Measurements from ENCODE around the gene PDGFA. TPM values are rescaled to one million over a fixed set of nuclear protein-coding genes. Genes with fewer than 3 reads are reported as not detected.
A peak's percentile ranks its signal among the peaks of the same experiment; 100 is the strongest.

Gene PDGFA
- total RNA-seq, 4 donors from 2014 or later, result 16.2 to 41.6 (median 22.0) TPM

DNA sequence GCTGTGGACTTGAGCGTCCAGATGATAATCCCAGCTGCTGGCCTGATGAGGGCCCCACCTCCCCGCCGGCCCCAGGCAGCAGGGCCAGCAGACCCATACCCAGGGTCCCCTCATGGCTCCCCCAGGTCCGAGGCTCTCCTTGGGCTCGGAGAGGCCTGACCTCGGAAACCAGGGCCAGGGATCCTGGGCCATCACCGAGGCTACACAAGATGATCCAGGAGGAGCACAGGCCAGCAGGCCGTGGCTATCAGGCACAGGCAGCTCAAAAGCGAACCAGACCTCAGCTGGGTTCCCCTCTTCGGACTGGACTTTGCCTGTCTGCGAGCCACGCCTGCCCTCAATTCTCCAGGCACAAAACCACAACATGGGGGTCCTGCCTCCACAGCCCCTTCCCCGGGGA, 17.4 kb downstream of the PDGFA start:
- 93% methylated on average over 3 of the region's 13 CpGs for WGBS
- Histone ChIP-seq H3K36me3 (peaks cover 34% of the 10 kb centered on the region), H3K4me3 (no peak overlapping the region), H3K27ac (no peak overlapping the region), H3K4me1 (peaks cover 11% of the 10 kb centered on the region), H3K27me3 (no peaks in the 10 kb centered on the region), H3K9me3 (no peaks in the 10 kb centered on the region)
- DNase-seq (ENCODE audit: low spot score in 2 of 2), result peak in 1 of 2 donors; percentile 40
- TF ChIP-seq EP300 (IDR thresholded peaks at IDR 0.05) (no peak), POLR2AphosphoS5 (IDR thresholded peaks at IDR 0.05) (no peak), POLR2A (IDR thresholded peaks at IDR 0.05) (no peak)
- TF ChIP-seq, protein P1, sequence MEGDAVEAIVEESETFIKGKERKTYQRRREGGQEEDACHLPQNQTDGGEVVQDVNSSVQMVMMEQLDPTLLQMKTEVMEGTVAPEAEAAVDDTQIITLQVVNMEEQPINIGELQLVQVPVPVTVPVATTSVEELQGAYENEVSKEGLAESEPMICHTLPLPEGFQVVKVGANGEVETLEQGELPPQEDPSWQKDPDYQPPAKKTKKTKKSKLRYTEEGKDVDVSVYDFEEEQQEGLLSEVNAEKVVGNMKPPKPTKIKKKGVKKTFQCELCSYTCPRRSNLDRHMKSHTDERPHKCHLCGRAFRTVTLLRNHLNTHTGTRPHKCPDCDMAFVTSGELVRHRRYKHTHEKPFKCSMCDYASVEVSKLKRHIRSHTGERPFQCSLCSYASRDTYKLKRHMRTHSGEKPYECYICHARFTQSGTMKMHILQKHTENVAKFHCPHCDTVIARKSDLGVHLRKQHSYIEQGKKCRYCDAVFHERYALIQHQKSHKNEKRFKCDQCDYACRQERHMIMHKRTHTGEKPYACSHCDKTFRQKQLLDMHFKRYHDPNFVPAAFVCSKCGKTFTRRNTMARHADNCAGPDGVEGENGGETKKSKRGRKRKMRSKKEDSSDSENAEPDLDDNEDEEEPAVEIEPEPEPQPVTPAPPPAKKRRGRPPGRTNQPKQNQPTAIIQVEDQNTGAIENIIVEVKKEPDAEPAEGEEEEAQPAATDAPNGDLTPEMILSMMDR (IDR thresholded peaks at IDR 0.05), result no peak

DNA sequence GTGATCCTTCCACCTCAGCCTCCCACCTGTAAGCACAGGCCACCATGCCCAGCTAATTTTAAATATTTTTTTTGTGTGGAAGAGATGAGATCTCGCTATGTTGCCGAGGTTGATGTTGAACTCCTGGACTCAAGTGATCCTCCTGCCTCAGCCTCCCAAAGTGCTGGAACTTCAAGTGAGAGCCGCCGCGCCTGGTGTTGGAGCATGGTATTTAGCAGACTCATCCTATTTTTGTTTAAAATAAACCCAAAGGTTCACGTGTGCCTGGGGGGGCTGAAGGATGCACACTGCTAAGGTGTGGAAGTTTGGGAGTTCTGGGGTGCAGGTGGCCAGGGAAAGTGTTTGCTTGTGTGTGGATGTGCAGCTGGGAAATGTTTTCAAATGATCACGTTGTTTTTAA, 18.1 kb downstream of the PDGFA start:
- peaks cover 33% of the 10 kb centered on the region for H3K36me3 ChIP-seq
- H3K4me1 ChIP-seq, result peaks cover 15% of the 10 kb centered on the region
- DNase-seq (ENCODE audit: low spot score in 2 of 2), result peak in 1 of 2 donors; percentile 28
- TF ChIP-seq, protein P1 (IDR thresholded peaks at IDR 0.05), result no peak
- TF ChIP-seq POLR2A (IDR thresholded peaks at IDR 0.05) (no peak), POLR2AphosphoS5 (IDR thresholded peaks at IDR 0.05) (no peak), EP300 (IDR thresholded peaks at IDR 0.05) (no peak)
- no peak overlapping the region for H3K4me3 ChIP-seq
- no peaks in the 10 kb centered on the region for H3K27me3 ChIP-seq
- 83% methylated on average over 7 of the region's 7 CpGs for WGBS
- no peaks in the 10 kb centered on the region for H3K9me3 ChIP-seq
- H3K27ac ChIP-seq, result no peak overlapping the region

DNA sequence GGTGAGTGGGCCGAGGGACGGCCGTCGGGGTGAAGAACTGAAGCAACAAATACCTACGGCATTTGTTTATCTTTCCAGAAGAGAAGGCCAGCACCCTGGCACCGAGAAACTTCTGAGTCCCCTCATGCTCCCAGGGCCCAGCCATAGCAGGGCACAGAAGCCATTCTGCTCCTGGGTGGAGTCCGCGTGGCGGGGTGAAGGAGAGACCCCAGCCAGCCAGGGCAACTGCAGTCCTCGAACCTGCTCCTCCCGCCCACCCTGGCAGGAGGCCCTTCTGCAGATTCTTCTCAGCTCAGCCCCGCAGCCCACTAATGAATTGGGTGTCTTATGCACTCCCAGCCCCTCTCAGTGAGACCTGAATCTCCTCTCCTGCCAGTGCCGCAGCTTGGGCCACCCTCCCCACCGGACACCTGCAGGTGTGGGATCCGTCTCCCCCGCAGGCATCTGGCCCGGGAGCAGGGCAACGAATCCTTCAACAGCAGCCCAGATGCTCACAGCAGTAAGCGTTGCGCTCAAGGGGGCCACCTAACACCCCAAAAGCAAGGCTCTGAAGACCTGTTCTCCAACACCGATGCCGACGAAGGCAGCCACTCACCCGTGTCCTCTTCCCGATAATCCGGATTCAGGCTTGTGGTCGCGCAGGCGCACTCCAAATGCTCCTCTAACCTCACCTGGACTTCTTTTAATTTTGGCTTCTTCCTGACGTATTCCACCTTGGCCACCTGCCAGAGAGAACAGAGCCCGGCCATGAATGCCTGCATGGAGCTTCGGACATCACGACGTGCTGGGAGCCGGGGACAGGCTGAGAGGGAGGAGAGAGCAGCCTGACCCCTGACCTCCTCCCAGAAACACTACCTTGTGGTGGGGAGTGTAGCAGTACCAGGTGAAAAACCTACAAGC, 18.9 kb downstream of the PDGFA start:
- H3K27me3 ChIP-seq, result no peaks in the 10 kb centered on the region
- no peak overlapping the region for H3K4me3 ChIP-seq
- H3K9me3 ChIP-seq, result no peaks in the 10 kb centered on the region
- no peak overlapping the region for H3K27ac ChIP-seq
- H3K4me1 ChIP-seq, result peaks cover 15% of the 10 kb centered on the region
- peaks cover 33% of the 10 kb centered on the region for H3K36me3 ChIP-seq
- peak in 1 of 2 donors; percentile 47 for DNase-seq (ENCODE audit: low spot score in 2 of 2)
- TF ChIP-seq POLR2AphosphoS5 (IDR thresholded peaks at IDR 0.05) (no peak), POLR2A (IDR thresholded peaks at IDR 0.05) (no peak), EP300 (IDR thresholded peaks at IDR 0.05) (no peak)
- TF ChIP-seq, protein P1 (IDR thresholded peaks at IDR 0.05), result no peak
- WGBS, result 95% methylated on average over 30 of the region's 35 CpGs

DNA sequence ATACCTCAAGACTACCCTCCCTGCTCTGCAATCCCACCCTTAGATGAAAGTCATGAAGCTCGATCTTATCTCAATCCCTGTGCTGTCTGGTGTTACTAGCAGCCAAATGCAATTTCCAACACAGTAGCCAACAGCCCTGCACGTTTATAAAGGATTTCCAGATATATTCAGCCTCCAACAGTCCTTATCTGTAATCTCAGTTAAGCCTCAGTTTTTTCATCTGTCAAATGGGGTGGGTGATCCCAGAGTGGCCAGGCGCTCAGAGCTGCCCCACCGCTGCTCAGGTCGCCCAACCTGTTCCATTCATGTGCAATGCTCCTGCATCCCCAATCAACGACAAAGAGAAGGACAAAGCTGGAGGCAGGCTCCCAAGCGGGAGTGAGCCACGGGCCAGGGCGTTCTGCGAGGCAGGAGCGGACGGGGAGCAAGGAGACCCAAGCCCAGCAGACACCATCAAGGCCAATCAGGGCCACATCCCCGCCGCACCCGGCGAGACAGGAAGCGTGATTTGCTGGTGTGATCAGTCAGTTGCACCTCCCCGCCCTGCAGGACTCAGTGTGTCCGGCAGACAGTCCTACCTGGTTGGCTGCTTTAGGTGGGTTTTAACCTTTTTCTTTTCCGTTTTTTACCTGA, 19.7 kb downstream of the PDGFA start:
- Histone ChIP-seq H3K4me1 (peaks cover 15% of the 10 kb centered on the region), H3K36me3 (peaks cover 33% of the 10 kb centered on the region), H3K4me3 (no peak overlapping the region), H3K9me3 (no peaks in the 10 kb centered on the region), H3K27me3 (no peaks in the 10 kb centered on the region), H3K27ac (no peak overlapping the region)
- TF ChIP-seq, protein P1 (IDR thresholded peaks at IDR 0.05), result no peak
- no peak for TF ChIP-seq POLR2AphosphoS5 (IDR thresholded peaks at IDR 0.05)
- no peak for TF ChIP-seq EP300 (IDR thresholded peaks at IDR 0.05)
- TF ChIP-seq POLR2A (IDR thresholded peaks at IDR 0.05), result no peak
- peak in 1 of 2 donors; percentile 49 for DNase-seq (ENCODE audit: low spot score in 2 of 2)
- 95% methylated on average over 19 of the region's 20 CpGs for WGBS
